HL-60 (cell line): Measurements from ENCODE around the gene TBL1XR1.

Experiments used
- SPI1 ChIP-seq: IDR thresholded peaks from 2 replicates; pipeline ENCODE4 v1.6.1; 2012; ENCODE audit warnings: low read depth, mild to moderate bottlenecking, borderline replicate concordance
- TF ChIP-seq, protein P1 (sequence below): IDR thresholded peaks from one replicate; pipeline ENCODE4 v1.5.1; 2011; ENCODE audit warnings: low read length, control low read depth, inconsistent platforms; ENCODE audit not compliant: insufficient read depth

DNA sequence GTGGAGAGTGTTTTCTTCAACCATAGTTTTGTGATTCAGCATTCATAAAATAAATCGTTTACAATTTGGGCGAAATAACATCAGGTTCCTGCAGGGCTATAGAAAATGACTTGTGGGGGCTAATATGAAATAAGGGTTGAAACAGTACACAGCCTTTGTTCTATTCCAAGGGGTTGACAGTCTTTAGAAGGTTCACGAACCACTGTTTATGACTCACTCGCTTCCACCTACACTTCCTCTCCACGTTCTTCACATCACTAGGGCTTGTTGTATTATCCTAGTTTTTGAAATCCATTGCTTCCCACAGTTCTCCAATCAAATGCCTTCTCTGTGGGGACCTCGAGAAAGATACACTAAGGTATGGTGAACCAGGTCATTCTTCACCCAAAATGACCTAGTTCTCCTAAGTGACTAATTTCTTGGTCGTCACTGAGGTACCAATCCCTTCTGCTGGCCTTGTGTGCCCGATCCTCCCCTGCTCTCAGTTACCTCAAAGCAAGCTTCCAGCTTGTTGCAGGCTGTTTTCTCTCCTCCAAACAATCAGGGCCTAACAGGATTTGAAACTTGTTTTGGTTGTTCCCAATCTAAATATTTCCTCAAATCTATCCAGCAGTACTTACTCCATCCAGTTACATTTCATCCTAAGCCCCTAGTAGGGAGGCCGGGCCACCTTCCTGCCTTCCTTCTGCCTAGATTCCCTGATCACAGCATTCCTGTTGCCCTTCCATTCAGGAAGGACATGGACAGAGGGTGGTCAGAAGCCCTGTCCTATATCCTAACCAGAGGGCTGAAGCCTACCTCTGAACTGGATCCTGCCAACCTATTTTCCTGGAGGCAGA is 23.1 kb upstream of the TBL1XR1 start:
- TF ChIP-seq, protein P1, sequence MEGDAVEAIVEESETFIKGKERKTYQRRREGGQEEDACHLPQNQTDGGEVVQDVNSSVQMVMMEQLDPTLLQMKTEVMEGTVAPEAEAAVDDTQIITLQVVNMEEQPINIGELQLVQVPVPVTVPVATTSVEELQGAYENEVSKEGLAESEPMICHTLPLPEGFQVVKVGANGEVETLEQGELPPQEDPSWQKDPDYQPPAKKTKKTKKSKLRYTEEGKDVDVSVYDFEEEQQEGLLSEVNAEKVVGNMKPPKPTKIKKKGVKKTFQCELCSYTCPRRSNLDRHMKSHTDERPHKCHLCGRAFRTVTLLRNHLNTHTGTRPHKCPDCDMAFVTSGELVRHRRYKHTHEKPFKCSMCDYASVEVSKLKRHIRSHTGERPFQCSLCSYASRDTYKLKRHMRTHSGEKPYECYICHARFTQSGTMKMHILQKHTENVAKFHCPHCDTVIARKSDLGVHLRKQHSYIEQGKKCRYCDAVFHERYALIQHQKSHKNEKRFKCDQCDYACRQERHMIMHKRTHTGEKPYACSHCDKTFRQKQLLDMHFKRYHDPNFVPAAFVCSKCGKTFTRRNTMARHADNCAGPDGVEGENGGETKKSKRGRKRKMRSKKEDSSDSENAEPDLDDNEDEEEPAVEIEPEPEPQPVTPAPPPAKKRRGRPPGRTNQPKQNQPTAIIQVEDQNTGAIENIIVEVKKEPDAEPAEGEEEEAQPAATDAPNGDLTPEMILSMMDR: no peak
- TF ChIP-seq SPI1: no peak
